ENCODE measurements around the gene CAMTA1. TPM values are rescaled to one million over a fixed set of nuclear protein-coding genes. Genes with fewer than 3 reads are reported as not detected.

CAMTA1 gene
- total RNA-seq, 1 experiment from 2014 or later = 82.2 TPM

DNA sequence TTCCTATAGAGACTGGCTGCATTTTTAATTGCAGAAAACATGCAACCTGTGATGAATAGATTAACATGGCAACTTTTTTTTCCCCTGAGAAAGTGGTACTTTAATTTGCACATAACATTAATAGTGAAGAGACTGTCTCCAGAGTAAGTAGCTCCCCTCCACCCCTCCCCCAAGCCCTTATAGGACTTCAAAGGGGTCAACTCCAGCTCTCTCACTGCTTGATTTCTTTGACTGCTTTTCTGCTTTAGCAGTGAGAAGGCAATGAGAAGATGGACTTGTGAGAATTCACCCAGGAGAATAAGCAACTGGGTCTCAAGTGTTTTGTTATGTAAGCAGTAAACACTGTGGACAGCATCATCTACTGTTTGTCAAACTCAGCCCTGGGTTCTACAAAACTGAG lies 355.0 kb downstream of the CAMTA1 start:
- DNase-seq (ENCODE audit: low read depth, low spot score) = no peak
- intact Hi-C loops (cut with micrococcal nuclease; ENCODE audit: unreplicated experiment) = no loop called here
- Histone ChIP-seq H3K27me3 (ENCODE audit: control insufficient read depth, insufficient read depth, low read length) (no peaks in the 10 kb centered on the region), H3K4me3 (ENCODE audit: low read depth in 2 of 2, low read length in 2 of 2) (no peak overlapping the region), H3K4me1 (ENCODE audit: control insufficient read depth, insufficient read depth, low read length) (no peaks in the 10 kb centered on the region), H3K9me3 (ENCODE audit: control insufficient read depth, insufficient read depth, low read depth, low read length) (no peaks in the 10 kb centered on the region), H3K36me3 (ENCODE audit: control insufficient read depth, insufficient read depth, low read length) (no peaks in the 10 kb centered on the region), H3K27ac (ENCODE audit: low read length) (no peak overlapping the region)
- in situ Hi-C loops (cut with HindIII; ENCODE audit: low pct_unique_long_range_greater_than_20kb, low sequenced_read_pairs) = no loop called here
- ATAC-seq = no peak
- TF ChIP-seq, protein P1, sequence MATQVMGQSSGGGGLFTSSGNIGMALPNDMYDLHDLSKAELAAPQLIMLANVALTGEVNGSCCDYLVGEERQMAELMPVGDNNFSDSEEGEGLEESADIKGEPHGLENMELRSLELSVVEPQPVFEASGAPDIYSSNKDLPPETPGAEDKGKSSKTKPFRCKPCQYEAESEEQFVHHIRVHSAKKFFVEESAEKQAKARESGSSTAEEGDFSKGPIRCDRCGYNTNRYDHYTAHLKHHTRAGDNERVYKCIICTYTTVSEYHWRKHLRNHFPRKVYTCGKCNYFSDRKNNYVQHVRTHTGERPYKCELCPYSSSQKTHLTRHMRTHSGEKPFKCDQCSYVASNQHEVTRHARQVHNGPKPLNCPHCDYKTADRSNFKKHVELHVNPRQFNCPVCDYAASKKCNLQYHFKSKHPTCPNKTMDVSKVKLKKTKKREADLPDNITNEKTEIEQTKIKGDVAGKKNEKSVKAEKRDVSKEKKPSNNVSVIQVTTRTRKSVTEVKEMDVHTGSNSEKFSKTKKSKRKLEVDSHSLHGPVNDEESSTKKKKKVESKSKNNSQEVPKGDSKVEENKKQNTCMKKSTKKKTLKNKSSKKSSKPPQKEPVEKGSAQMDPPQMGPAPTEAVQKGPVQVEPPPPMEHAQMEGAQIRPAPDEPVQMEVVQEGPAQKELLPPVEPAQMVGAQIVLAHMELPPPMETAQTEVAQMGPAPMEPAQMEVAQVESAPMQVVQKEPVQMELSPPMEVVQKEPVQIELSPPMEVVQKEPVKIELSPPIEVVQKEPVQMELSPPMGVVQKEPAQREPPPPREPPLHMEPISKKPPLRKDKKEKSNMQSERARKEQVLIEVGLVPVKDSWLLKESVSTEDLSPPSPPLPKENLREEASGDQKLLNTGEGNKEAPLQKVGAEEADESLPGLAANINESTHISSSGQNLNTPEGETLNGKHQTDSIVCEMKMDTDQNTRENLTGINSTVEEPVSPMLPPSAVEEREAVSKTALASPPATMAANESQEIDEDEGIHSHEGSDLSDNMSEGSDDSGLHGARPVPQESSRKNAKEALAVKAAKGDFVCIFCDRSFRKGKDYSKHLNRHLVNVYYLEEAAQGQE (IDR thresholded peaks at IDR 0.05; ENCODE audit: insufficient read depth in 1 of 2, low read depth in 2 of 2, low read length in 1 of 2) = no peak
- no peak for TF ChIP-seq POLR2AphosphoS5 (IDR thresholded peaks at IDR 0.05; ENCODE audit: low read depth, low read length)
- no peak for TF ChIP-seq TCF7L2 (IDR thresholded peaks at IDR 0.05; ENCODE audit: low read depth, low read length)
- TF ChIP-seq, protein P2, sequence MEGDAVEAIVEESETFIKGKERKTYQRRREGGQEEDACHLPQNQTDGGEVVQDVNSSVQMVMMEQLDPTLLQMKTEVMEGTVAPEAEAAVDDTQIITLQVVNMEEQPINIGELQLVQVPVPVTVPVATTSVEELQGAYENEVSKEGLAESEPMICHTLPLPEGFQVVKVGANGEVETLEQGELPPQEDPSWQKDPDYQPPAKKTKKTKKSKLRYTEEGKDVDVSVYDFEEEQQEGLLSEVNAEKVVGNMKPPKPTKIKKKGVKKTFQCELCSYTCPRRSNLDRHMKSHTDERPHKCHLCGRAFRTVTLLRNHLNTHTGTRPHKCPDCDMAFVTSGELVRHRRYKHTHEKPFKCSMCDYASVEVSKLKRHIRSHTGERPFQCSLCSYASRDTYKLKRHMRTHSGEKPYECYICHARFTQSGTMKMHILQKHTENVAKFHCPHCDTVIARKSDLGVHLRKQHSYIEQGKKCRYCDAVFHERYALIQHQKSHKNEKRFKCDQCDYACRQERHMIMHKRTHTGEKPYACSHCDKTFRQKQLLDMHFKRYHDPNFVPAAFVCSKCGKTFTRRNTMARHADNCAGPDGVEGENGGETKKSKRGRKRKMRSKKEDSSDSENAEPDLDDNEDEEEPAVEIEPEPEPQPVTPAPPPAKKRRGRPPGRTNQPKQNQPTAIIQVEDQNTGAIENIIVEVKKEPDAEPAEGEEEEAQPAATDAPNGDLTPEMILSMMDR (IDR thresholded peaks at IDR 0.05) = no peak
- TF ChIP-seq SIN3A (IDR thresholded peaks at IDR 0.05; ENCODE audit: borderline replicate concordance, insufficient read depth, low read depth, low read length) = no peak
- ChIA-PET POLR2A (interaction anchor here (0.6 kb wide), 2 partner anchors 404 to 879 kb away, joined by 3 to 4 read pairs; no protein-coding TSS in a partner anchor), CTCF (no interaction called here)
- no TSS peak for BruUV-seq (replicated peaks)

DNA sequence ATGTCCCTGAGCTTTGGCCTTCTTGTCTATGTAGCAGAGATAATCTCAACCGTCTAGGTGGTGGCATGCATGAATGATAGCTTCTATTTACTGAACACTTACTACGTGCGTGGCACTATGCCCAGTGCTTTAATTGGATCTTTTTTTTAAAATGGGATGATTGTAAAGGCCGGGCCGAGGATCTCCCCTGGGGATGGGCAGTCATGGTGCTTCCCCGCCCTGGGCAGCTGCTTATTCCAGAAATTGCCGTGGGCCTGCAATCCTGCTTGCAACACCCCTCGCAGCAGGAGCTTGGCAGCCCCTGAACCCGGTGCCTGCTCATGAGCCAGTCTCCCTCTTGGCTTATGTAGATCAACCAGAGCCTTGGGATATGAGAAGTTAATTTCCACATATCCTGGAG lies 360.7 kb downstream of the CAMTA1 start:
- DNase-seq (ENCODE audit: low read depth, low spot score) (no peak), ATAC-seq (no peak)
- no peaks in the 10 kb centered on the region for H3K9me3 ChIP-seq (ENCODE audit: control insufficient read depth, insufficient read depth, low read depth, low read length)
- intact Hi-C loops (cut with micrococcal nuclease; ENCODE audit: unreplicated experiment) = no loop called here
- BruUV-seq (replicated peaks) = no TSS peak
- POLR2A ChIA-PET = interaction anchor here (0.6 kb wide), 1 partner anchor 653 kb away, joined by 3 read pairs; no protein-coding TSS in a partner anchor
- no peak overlapping the region for H3K4me3 ChIP-seq (ENCODE audit: low read depth in 2 of 2, low read length in 2 of 2)
- no peaks in the 10 kb centered on the region for H3K36me3 ChIP-seq (ENCODE audit: control insufficient read depth, insufficient read depth, low read length)
- TF ChIP-seq, protein P1 (IDR thresholded peaks at IDR 0.05; ENCODE audit: insufficient read depth in 1 of 2, low read depth in 2 of 2, low read length in 1 of 2) = no peak
- TF ChIP-seq POLR2AphosphoS5 (IDR thresholded peaks at IDR 0.05; ENCODE audit: low read depth, low read length) (no peak), TCF7L2 (IDR thresholded peaks at IDR 0.05; ENCODE audit: low read depth, low read length) (no peak), SIN3A (IDR thresholded peaks at IDR 0.05; ENCODE audit: borderline replicate concordance, insufficient read depth, low read depth, low read length) (no peak)
- TF ChIP-seq, protein P2 (IDR thresholded peaks at IDR 0.05) = no peak
- in situ Hi-C loops (cut with HindIII; ENCODE audit: low pct_unique_long_range_greater_than_20kb, low sequenced_read_pairs) = no loop called here
- H3K27ac ChIP-seq (ENCODE audit: low read length) = no peak overlapping the region
- CTCF ChIA-PET = interaction anchor here (0.6 kb wide), 1 partner anchor 443 kb away, joined by 3 read pairs; no protein-coding TSS in a partner anchor
- H3K4me1 ChIP-seq (ENCODE audit: control insufficient read depth, insufficient read depth, low read length) = no peaks in the 10 kb centered on the region
- H3K27me3 ChIP-seq (ENCODE audit: control insufficient read depth, insufficient read depth, low read length) = no peaks in the 10 kb centered on the region
